Ascending aorta (tissue), 2 donors: ENCODE measurements around the gene DLL3. TPM values are rescaled to one million over a fixed set of nuclear protein-coding genes. Genes with fewer than 3 reads are reported as not detected.

Experiments
- DNase-seq, 2 donors: peaks; one replicate each; pipeline ENCODE4 v3.0.0-alpha.2; 2019; ENCODE audit warnings: low spot score in 2 of 2
- H3K27ac ChIP-seq, 2 donors: fragments of 200-600 bp; sonication (generic); one replicate each; pipeline ENCODE4 v1.5.1; 2016 to 2017; ENCODE audit warnings: mild to moderate bottlenecking in 1 of 2
- H3K27me3 ChIP-seq: fragments of 200-600 bp; sonication (generic); one replicate; pipeline ENCODE4 v1.5.1; 2017
- H3K36me3 ChIP-seq, 2 donors: fragments of 200-600 bp; sonication (generic); one replicate each; pipeline ENCODE4 v1.5.1; 2016
- H3K4me1 ChIP-seq, 2 donors: fragments of 200-600 bp; sonication (generic); one replicate each; pipeline ENCODE4 v1.5.1; 2016 to 2017; ENCODE audit warnings: mild to moderate bottlenecking in 1 of 2
- H3K4me3 ChIP-seq, 2 donors: fragments of 200-600 bp; sonication (generic); one replicate each; pipeline ENCODE4 v1.5.1; 2016 to 2017; ENCODE audit warnings: mild to moderate bottlenecking in 1 of 2
- H3K9me3 ChIP-seq, 2 donors: fragments of 200-600 bp; sonication (generic); one replicate each; pipeline ENCODE4 v1.5.1; 2016
- CTCF ChIP-seq, 3 experiments: fragments of 200-600 bp in 2 of 3; fragments of 450-650 bp in 1 of 3; sonication (generic) in 2 of 3; IDR thresholded peaks; one replicate each; pipeline ENCODE4 v1.5.1; 2016 to 2019; ENCODE audit warnings: antibody characterized with exemption in 3 of 3, mild to moderate bottlenecking in 1 of 3, moderate library complexity in 1 of 3
- intact Hi-C: fragments of 100-400 bp; cut with DNase I; formaldehyde crosslinking; loops from one replicate; pipeline ENCODE4 v1.15.1; 2023
- total RNA-seq: library from RNA; depleted of rRNA; stranded (reverse); fragments of >200 nt; gene quantifications from one replicate; pipeline ENCODE4 v1.1.0, GENCODE V29; 2016

Gene DLL3
- total RNA-seq, 1 donor from 2014 or later, result not detected

GRCh38 chr19:39518458-39518857, 19.7 kb downstream of the DLL3 start:
- TF ChIP-seq CTCF (IDR thresholded peaks at IDR 0.05), result no peak

GRCh38 chr19:39518975-39519374, 20.2 kb downstream of the DLL3 start:
- H3K4me3 ChIP-seq, result no peak overlapping the region
- TF ChIP-seq CTCF (IDR thresholded peaks at IDR 0.05), result no peak
- H3K27me3 ChIP-seq, result peaks cover 16% of the 10 kb centered on the region
- peaks cover 5 to 10% of the 10 kb centered on the region in 2 donors for H3K4me1 ChIP-seq
- intact Hi-C loops, result no loop called here
- no peaks in the 10 kb centered on the region for H3K9me3 ChIP-seq
- no peaks in the 10 kb centered on the region for H3K36me3 ChIP-seq
- H3K27ac ChIP-seq, result no peak overlapping the region
- DNase-seq, result no peak

More at GRCh38 chr19:39518458-39518857, 19.7 kb downstream of the DLL3 start:
- Histone ChIP-seq H3K9me3 (no peaks in the 10 kb centered on the region), H3K4me1 (peaks cover 5 to 10% of the 10 kb centered on the region in 2 donors), H3K36me3 (no peaks in the 10 kb centered on the region), H3K27me3 (peaks cover 16% of the 10 kb centered on the region), H3K4me3 (no peak overlapping the region), H3K27ac (no peak overlapping the region)
- intact Hi-C loops, result no loop called here
- DNase-seq, result no peak

- intact Hi-C loops, result no loop called here
- no peak for DNase-seq
- H3K27me3 ChIP-seq, result peaks cover 3% of the 10 kb centered on the region
- no peak overlapping the region for H3K27ac ChIP-seq
- TF ChIP-seq CTCF (IDR thresholded peaks at IDR 0.05), result no peak
- peaks cover 0 to 4% of the 10 kb centered on the region in 2 donors for H3K36me3 ChIP-seq
- no peaks in the 10 kb centered on the region for H3K9me3 ChIP-seq
- no peaks in the 10 kb centered on the region for H3K4me1 ChIP-seq
- no peak overlapping the region for H3K4me3 ChIP-seq
Measured at GRCh38 chr19:39520541-39521484, 22.1 kb downstream of the DLL3 start.

GRCh38 chr19:39524495-39524894, 25.7 kb downstream of the DLL3 start:
- H3K4me1 ChIP-seq, result no peaks in the 10 kb centered on the region
- H3K27ac ChIP-seq, result no peak overlapping the region
- peaks cover 0 to 4% of the 10 kb centered on the region in 2 donors for H3K36me3 ChIP-seq
- intact Hi-C loops, result no loop called here
- DNase-seq, result no peak
- no peaks in the 10 kb centered on the region for H3K27me3 ChIP-seq
- no peak overlapping the region for H3K4me3 ChIP-seq
- H3K9me3 ChIP-seq, result no peaks in the 10 kb centered on the region
- TF ChIP-seq CTCF (IDR thresholded peaks at IDR 0.05), result no peak

- Histone ChIP-seq H3K4me3 (no peak overlapping the region), H3K9me3 (no peaks in the 10 kb centered on the region), H3K4me1 (no peaks in the 10 kb centered on the region), H3K27me3 (no peaks in the 10 kb centered on the region), H3K36me3 (peaks cover 0 to 4% of the 10 kb centered on the region in 2 donors), H3K27ac (no peak overlapping the region)
- no peak for TF ChIP-seq CTCF (IDR thresholded peaks at IDR 0.05)
- intact Hi-C loops, result no loop called here
- DNase-seq, result no peak
Measured at GRCh38 chr19:39525205-39525604, 26.5 kb downstream of the DLL3 start.
